Mammary epithelial cell (primary cell): Measurements from ENCODE around the gene DYNLT1.

ENCODE experiments used
- EZH2 ChIP-seq: IDR thresholded peaks from 2 replicates; pipeline ENCODE4 v1.6.1; 2012; ENCODE audit warnings: low read length, inconsistent platforms, borderline replicate concordance
- TF ChIP-seq, protein P1 (sequence below), 2 donors: IDR thresholded peaks in 1 of 2; conservative IDR thresholded peaks in 1 of 2; 2 replicates each; pipeline ENCODE4 v1.5.1; 2011 to 2012; ENCODE audit warnings: inconsistent platforms in 2 of 2, low read length in 2 of 2, mild to moderate bottlenecking in 2 of 2, control low read depth in 1 of 2, low read depth in 1 of 2; ENCODE audit not compliant: insufficient read depth in 1 of 2; ENCODE audit errors: extremely low read depth in 1 of 2

DNA sequence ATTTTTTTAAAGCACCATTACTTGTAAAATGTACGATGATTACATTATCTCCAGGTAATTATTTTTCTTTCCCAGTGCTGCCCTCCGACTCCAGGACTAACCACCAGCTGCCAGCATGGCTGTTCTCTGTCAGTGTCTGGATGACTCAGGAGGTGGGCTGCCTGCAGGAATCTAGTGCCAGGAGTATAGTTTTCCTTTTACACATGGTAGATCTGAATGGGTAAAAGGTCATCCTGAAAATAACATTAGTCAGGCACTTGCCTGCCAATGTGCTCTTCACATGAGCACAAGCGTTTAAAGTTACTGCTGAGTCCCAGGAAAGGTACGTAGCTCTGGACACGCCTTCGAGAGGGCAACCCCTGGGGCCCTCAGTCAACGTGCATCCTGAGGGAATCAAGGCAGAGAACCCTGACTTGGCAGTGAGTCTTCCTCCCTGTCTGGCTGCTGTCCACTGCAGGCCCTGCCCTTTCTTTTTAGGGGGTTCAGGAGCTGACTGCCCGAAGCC is 2.4 kb downstream of the DYNLT1 start:
- TF ChIP-seq, protein P1, sequence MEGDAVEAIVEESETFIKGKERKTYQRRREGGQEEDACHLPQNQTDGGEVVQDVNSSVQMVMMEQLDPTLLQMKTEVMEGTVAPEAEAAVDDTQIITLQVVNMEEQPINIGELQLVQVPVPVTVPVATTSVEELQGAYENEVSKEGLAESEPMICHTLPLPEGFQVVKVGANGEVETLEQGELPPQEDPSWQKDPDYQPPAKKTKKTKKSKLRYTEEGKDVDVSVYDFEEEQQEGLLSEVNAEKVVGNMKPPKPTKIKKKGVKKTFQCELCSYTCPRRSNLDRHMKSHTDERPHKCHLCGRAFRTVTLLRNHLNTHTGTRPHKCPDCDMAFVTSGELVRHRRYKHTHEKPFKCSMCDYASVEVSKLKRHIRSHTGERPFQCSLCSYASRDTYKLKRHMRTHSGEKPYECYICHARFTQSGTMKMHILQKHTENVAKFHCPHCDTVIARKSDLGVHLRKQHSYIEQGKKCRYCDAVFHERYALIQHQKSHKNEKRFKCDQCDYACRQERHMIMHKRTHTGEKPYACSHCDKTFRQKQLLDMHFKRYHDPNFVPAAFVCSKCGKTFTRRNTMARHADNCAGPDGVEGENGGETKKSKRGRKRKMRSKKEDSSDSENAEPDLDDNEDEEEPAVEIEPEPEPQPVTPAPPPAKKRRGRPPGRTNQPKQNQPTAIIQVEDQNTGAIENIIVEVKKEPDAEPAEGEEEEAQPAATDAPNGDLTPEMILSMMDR (conservative IDR thresholded peaks at IDR 0.05 in 1 of 2, IDR thresholded peaks at IDR 0.05 in 1 of 2; ENCODE audit: extremely low read depth in 1 of 2, insufficient read depth in 1 of 2, low read depth in 1 of 2, low read length in 2 of 2), result no peak
- TF ChIP-seq EZH2, result no peak
